Glutamatergic neuron (in vitro differentiated cells): ENCODE results near the gene MTSS2. TPM values are rescaled to one million over a fixed set of nuclear protein-coding genes. Genes with fewer than 3 reads are reported as not detected.

Experiments
- DNase-seq: peaks from one replicate; pipeline ENCODE4 v3.0.0; 2022
- H3K27ac Mint-ChIP-seq: one replicate; pipeline ENCODE4 v1.8.0; 2020; ENCODE audit warnings: mild to moderate bottlenecking, mixed read lengths, inconsistent platforms; ENCODE audit not compliant: unreplicated experiment
- H3K27me3 Mint-ChIP-seq: one replicate; pipeline ENCODE4 v1.8.0; 2020; ENCODE audit warnings: mild to moderate bottlenecking, moderate library complexity, mixed read lengths, inconsistent platforms; ENCODE audit not compliant: unreplicated experiment
- H3K36me3 Mint-ChIP-seq: one replicate; pipeline ENCODE4 v1.8.0; 2020; ENCODE audit warnings: mild to moderate bottlenecking, mixed read lengths, inconsistent platforms; ENCODE audit not compliant: unreplicated experiment
- H3K4me1 Mint-ChIP-seq: one replicate; pipeline ENCODE4 v1.8.0; 2020; ENCODE audit warnings: mild to moderate bottlenecking, low read depth, mixed read lengths, inconsistent platforms; ENCODE audit not compliant: unreplicated experiment
- H3K4me3 Mint-ChIP-seq: one replicate; pipeline ENCODE4 v1.8.0; 2020; ENCODE audit warnings: mild to moderate bottlenecking, mixed read lengths, inconsistent platforms; ENCODE audit not compliant: unreplicated experiment
- H3K9me3 Mint-ChIP-seq: one replicate; pipeline ENCODE4 v1.8.0; 2020; ENCODE audit warnings: mild to moderate bottlenecking, moderate library complexity, mixed read lengths, inconsistent platforms; ENCODE audit not compliant: unreplicated experiment
- CTCF ChIP-seq: fragments of 200-600 bp; sonication (generic); IDR thresholded peaks from one replicate; pipeline ENCODE4 v1.5.0; 2021; ENCODE audit not compliant: partially characterized antibody, unreplicated experiment
- total RNA-seq: library from RNA; stranded (reverse); fragmentation: NEBNext Ultra II Directional; extraction: Animal tissue kit (Norgen Biotek cat#: 25700); gene quantifications from one replicate; pipeline ENCODE4 v1.2.1, GENCODE V29; 2021; ENCODE audit not compliant: unreplicated experiment

Gene MTSS2
- total RNA-seq, 1 donor from 2014 or later, result 36.2 TPM

GRCh38 chr16:70659546-70659945 is 26.3 kb downstream of the MTSS2 start:
- Mint-ChIP-seq H3K27me3 (peaks cover 2% of the 10 kb centered on the region), H3K4me3 (no peak overlapping the region), H3K9me3 (no peaks in the 10 kb centered on the region), H3K36me3 (no peaks in the 10 kb centered on the region), H3K27ac (no peak overlapping the region), H3K4me1 (peaks cover 6% of the 10 kb centered on the region)
- DNase-seq, result no peak
- TF ChIP-seq CTCF, result no peak

DNA sequence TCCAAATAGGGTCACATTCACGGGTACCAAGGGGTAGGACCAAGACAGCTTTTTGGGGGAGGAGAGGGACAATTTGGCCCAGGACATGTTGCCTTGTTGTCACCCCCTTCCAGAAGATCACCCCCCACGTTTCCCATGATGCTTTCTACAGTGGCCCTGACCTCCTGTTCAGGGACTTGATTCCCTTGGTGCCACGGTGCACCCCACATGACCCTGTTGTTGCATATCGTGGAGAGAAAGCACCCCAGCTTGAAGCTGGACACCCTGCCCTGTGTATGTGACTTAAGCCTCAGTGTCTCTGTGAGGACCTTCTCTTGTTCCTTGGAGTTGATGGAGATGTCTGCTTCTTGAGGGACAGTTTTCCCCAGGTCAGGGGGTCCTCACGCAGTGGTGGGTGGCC is 26.9 kb downstream of the MTSS2 start:
- Mint-ChIP-seq H3K4me3 (no peak overlapping the region), H3K9me3 (no peaks in the 10 kb centered on the region), H3K27ac (no peak overlapping the region), H3K4me1 (peaks cover 7% of the 10 kb centered on the region), H3K27me3 (peaks cover 2% of the 10 kb centered on the region), H3K36me3 (no peaks in the 10 kb centered on the region)
- TF ChIP-seq CTCF, result no peak
- no peak for DNase-seq

DNA sequence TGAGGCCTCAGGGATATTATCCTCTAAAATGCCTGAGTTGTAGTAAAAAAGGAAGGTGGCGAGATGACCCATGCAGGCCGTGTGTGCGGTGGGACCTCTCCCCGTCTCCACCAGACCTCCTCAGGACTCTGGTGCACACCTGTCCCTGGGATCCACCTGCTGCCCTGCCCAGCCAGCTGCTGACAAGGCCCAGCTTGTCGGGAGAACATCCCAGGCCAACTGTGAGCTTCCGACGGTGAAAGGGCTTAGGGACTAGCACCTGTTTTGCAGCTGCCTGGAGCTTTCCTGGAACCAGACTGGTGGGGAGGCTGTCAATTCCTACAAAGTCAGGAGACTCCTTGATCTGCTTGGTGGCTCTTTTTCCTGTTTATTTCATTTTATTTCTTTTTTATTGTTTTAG is 27.9 kb downstream of the MTSS2 start:
- Mint-ChIP-seq H3K27me3 (peaks cover 2% of the 10 kb centered on the region), H3K4me3 (no peak overlapping the region), H3K4me1 (peaks cover 9% of the 10 kb centered on the region), H3K9me3 (no peaks in the 10 kb centered on the region), H3K36me3 (no peaks in the 10 kb centered on the region), H3K27ac (no peak overlapping the region)
- no peak for DNase-seq
- TF ChIP-seq CTCF, result no peak

DNA sequence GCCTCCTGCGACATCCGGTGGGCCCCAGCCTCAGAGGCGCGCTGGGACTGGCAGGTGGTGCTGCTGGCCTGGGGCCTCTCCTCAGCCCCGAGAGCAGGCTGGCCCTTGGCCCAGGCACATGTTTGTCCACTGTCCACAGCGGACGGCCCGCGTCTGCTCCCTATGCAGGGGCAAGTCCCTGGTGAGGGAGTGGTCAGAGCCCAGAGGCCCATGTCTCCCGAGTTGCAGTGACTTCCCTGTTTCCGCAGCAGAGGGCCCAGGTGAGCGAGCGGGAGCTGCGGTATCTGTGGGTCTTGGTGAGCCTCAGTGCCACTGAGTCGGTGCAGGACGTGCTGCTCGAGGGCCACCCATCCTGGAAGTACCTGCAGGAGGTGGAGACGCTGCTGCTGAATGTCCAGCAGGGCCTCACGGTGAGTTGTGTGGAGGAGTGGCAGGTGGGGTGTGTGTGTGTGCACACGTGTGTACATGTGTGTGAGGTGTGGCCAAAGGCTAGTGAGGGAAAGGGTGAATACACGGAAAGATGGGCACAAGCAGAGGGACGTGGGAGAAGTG is 29.1 kb downstream of the MTSS2 start:
- TF ChIP-seq CTCF, result no peak
- peaks cover 9% of the 10 kb centered on the region for H3K4me1 Mint-ChIP-seq
- peaks cover 2% of the 10 kb centered on the region for H3K27me3 Mint-ChIP-seq
- no peak overlapping the region for H3K4me3 Mint-ChIP-seq
- no peaks in the 10 kb centered on the region for H3K36me3 Mint-ChIP-seq
- H3K27ac Mint-ChIP-seq, result no peak overlapping the region
- DNase-seq, result no peak
- H3K9me3 Mint-ChIP-seq, result peaks cover 2% of the 10 kb centered on the region

DNA sequence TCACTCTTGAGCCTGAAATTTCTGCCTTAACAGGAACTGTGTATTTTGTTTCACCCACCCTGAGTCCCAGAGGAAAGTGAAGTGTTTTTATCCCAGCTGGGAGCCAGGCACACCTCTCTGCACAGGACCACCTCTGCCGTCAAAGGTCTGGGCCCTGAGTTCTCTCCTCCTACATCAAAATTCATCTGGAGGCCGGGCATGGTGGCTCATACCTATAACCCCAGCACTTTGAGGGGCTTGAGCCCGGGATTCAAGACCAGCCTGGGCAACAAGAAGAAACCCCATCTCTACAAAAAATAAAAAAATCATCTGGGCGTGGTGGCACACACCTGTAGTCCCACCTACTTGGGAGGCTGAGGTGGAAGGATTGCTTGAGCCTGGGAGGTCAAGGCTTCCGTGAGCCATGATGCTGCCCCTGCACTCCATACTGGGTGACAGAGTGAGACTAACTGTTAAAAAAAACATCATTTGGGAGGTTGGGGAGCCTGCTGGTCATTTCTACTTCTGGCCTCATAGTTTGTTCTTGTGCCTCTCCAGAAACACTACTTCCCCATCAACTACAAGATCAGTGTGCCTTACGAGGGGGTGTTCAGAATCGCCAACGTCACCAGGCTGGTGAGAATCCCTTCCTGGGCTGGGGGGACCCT is 29.7 kb downstream of the MTSS2 start:
- peaks cover 2% of the 10 kb centered on the region for H3K9me3 Mint-ChIP-seq
- H3K27me3 Mint-ChIP-seq, result no peaks in the 10 kb centered on the region
- no peak for DNase-seq
- H3K36me3 Mint-ChIP-seq, result no peaks in the 10 kb centered on the region
- H3K4me1 Mint-ChIP-seq, result peaks cover 5% of the 10 kb centered on the region
- H3K27ac Mint-ChIP-seq, result no peak overlapping the region
- TF ChIP-seq CTCF, result no peak
- no peak overlapping the region for H3K4me3 Mint-ChIP-seq
